Stimulated activated naive CD4-positive, alpha-beta T cell (primary cell): ENCODE results near the gene BANP.

ENCODE experiments used
- DNase-seq, 6 experiments: peaks; one replicate each; lab custom pipeline; 2025; lab: John Stamatoyannopoulos, UW

The BANP gene

DNA sequence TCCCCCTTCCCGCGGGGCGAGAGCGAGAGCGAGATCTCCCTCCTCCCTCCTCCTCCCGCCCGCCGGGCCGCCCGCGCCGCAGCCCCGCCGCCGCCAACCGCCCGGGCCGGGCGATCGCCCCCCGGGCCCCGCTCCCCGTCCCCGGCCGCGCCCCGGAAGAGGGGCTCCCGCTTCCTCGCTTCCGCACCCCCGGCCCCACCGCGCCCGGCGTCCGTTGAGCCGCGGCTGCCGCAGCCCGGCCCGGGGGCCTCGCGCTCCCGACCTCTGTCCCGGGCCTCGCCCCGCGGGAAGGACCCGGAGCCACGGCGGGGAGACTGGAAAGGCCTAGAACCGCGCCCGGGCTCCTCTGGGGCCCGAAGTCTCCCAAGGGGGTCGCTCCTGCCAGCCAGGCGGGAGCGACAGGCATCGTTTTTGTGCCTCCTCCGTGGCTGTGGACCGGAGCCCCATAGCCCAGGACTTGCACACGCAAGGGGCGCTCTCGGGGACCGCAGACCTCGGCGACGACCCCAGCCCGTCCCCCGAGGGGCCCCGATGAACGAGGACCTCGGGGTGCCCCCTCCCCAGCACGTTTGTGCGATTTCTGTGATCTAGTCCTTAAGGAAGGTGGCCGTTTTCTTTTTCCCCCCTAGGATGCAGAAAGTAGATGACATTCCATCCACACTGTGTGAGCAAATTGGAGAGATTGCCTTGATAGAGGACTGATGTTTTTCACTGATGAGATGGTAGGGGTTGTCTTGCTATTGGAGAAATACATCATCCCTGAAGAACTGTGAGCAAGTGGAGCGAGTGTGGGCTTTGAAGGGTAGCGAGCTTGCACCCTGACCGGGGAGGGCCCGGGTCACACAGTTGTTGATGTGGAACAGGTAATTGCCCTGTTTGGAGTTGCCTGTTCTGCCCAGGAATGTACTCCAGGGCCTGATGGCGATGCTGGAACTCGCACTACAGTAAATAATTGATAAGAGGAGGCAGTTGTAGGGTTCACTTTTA, 611 bp downstream of the BANP start:
- DNase-seq: no peak

DNA sequence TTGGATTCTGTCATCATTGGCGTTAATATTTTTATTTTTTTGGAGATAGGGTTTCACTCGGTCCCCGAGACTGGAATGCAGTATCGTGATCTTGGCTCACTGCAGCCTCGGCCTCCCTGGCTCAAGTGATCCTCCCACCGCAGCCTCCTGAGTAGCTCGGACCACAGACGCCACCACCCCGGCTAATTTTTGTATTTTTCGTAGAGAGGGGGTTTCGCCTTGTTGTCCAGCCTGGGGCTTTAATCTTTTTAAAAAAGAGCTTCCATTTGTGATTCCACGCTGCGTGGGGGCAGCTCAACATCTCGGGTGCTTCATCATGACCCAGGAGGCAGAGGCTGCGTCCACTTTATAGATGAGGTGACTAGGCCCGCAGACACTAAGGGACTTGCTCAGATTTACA, 1.5 kb downstream of the BANP start:
- DNase-seq: no peak

DNA sequence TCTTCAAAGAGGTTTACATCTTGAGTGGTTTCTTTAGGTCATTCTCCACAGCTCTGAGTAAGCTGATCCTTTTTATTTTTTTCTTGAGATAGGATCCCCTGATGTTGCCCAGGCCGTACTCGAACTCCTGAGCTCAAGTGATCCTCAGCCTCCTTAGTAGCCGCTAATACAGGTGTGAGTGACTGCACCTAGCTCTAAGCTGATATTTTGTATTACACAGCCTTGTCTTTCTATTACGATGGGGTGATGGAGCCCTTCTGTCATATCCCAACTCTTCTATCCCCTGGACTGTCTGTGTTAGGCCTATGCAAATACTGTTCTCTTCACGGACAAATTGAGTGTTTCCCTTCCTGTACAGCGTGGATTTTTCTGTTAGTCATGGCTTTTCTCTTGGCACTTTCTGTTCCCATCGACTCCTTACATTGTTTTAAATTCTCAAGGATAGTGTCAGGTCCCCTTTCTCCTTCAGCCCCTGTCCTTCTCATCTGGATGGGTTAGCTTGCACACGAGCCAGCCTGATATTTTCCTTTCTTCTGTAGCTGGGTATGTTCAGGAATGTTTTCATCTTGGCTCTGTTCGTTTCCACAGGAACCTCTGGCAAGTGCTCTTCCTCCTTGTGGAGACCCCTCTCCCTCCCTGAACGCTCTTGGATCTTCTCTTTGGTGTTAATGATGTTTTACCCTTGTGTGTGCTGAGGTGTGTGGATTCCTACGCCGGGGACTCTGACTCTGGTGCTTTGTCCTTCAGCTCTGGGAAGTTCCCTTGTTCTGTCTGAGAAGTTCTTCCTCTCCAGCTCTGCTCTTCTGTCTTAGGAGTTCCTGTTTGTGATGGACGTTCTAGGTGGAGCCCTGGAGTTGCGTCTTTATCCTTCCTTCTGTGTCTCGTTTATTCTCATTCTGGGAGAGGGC, 2.3 kb downstream of the BANP start:
- no peak for DNase-seq

DNA sequence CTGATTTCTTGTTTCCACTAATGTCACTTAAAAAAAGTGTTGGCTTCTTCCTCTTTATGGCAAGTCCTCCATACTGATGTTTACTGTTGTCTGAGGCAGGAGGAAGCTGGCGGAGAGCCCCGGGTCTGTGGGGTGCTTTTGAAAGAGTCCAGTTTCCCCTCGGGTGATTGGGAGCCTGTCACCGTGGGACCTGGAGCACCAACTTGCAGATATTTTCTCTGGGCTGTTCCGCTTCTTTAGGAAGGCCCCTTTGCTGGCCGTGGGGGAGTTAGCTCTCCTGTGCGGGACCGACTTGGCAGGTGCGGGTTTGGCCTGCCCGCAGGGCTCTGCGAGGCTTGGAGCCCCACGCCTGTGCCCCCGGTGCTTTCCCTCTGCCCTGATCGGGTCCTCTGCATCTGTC, 3.1 kb downstream of the BANP start:
- DNase-seq: no peak

DNA sequence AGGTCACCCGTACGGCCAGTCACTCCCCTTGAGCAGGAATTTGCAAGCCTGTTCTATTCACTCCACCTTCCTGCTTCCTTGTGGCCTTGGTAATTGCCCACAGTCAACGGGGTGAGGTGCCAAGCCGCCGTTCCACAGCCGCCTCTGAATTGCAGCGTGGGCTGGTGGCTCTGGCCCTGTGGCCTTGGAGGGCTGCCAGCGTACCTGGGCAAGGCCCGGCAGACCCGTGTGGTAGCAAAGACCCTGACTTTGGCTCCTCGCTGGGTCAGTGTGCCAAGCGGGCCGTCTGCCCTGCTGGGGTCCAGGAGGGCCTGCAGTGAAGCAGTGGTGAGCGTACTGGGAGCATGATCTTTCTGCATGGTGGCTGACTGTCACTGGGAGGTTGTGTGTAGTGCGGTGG, 3.6 kb downstream of the BANP start:
- DNase-seq: no peak

DNA sequence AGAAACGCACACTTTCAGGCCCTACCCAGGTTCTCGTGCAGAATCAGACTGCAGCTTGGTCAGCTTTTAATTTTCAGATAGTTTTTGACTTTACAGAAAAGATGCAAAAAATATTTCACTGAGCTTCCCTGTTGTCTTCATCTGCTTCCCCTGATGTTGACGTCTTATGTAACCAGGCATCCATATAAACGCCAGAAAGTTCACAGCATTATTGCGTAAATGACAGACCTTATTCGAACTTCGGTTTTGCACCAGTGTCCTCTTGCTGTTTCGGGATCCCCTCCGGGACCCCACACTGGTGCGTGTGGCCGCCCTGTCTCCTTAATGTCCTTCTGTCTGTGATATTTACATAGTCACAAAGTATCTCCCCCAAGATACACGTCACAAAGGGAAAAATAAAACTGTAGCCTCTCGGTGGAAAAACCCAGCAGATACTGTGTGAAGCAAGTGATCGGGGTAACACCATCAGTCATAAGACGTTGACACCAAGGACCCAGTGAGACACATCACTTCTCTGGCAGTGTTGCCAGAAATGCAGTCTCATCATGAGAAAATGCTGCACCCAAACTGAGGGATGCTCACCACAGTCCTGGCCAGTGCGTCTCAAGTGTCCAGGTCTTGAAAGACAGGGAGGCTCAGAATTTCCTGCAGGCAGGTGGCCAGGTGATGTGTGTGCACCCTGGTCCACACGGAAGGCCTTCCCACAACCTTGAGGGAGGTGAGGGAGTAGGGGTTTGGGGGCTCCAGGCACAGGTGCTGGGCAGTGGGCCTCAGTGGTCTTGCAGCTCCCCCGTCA, 4.3 kb downstream of the BANP start:
- no peak for DNase-seq

DNA sequence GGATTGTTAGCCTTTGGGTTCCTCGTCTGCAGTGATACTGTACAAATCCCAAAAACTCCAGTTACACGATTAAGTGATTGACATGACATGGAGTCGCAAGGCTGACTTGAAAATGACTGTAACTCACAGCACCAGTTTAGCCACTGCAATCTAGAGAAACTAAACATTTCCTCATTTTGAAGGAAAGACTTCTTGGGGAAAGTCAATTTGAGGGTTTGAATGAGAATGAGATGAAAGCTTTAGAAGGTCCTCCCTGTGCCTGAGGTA, 4.8 kb downstream of the BANP start:
- no peak for DNase-seq

DNA sequence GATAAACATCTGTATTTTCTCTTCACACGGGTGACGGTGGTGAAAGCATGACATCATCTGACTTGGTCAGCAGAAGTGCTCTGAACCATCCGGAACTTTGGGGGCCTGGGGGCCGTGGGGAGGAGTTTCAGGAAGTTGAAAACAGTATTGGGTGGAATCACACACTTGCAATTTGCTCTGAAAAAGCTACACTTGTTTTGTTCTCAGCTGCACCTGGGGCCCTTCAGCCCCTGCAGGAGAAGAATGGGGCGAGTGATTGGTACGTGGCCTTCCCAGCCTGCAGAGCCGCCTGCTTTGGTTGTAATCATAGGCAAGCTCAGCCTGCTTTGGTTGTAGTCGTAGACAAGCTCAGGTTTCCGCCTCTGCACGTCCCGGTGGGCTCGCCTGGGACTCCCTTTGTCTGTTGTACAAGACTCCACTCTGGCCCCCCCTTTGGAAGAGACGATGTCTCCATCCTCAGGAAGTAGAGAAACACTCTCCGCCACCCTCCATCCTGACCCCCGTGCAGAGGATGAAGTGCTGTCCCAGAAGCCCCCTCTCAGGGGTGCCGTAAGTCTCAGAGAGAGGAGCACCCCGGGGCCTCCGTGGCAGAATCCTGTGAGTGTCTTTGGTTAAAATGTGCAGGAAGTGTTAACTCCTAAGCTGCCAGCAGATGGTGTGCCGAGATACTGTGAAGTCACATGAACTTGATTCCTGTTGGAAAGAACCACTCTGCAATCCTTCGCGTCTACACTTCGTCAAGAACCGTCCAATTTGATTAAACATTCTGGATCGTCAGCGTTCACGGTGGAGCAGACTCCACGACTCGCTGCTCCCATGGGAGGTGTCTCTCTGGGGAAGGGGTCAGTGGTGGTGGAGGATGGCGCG, 5.4 kb downstream of the BANP start:
- DNase-seq: peak; percentile 65 to 81 (median 77)

DNA sequence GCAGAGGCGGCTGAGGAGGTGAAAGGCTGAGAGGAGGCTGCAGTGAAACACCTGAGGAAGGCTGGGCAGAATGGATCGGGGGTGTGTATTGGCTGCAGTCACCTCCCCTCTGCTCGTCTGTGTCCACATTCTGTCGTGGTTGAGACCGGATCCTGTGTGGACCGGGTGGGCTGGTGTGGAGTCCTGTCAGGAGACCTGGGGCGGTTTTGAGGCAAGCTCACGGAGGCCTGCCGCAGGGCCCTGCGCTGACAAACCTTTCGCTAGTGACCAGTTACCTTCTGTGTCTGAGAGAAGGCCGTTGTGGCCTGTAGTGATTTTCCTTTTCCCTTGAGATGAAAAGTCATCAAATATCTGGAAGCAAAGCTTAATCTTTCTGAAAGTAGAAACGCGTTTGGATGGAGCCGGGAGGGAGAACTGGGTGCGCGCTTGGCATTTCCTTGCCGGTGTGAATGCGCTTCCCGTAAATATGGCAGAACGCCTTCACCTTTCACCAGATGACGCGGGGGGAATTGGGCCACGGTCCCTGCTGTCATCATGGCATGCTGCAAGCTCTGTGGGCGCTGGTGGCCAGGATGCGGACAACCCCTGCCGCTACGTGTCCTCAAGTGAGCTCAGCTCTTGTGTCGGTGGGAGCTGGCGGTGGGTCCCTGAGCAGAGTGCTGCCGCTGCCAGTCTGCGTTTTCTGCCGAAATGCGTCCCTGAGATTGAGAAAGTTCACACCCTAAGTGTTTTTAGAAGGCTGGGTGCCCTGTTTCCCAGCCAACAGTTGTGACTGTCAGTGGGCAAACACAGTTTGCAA, 6.3 kb downstream of the BANP start:
- DNase-seq: no peak

DNA sequence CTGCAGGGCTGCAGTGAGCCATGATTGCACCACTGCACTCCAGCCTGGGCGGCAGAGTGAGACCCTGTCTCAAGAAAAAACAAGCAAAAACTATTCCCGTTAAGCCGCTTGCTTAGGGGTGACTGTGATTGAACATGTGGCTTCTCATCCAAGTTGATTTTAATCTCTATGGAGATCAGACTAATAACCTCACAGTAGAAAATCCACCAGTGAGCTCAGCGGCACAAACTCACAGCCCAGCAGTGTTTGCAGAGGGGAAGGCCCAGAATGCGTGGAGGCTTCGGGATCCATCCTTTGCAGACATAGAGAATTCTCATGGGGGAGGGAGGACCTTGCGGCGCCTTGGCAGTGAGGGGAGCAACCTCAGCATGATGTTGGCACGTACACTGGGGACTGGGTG, 7.4 kb downstream of the BANP start:
- DNase-seq: no peak

DNA sequence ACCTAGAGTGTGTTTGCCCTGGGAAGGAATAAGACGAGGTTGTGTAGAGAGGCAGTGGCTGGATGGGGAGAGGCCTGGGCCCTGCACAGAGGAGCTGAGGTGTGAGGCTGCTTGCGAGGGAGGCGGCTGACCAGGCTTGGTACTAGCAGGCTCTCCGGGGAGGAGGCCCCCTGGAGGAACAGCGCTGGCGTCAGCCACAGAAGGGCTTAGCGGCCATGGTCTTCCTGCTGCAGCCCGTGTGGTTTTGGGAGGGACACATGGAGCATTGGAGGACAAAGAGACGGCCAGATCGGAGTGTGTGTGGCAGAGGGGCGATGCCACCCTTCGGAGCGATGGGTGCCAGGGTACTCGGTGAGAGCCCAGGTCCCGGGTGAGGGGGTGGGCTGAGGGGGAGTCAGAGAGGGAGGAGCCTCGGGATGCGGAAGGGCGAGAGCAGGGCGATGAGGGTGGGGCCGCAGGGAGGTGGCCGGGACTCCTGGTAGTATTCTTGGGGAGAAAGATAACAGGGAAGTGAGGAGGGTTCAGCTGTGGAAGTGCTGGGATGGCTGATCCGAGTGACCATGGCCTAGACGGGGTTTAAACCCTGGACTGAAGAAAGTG, 8.3 kb downstream of the BANP start:
- DNase-seq: no peak

DNA sequence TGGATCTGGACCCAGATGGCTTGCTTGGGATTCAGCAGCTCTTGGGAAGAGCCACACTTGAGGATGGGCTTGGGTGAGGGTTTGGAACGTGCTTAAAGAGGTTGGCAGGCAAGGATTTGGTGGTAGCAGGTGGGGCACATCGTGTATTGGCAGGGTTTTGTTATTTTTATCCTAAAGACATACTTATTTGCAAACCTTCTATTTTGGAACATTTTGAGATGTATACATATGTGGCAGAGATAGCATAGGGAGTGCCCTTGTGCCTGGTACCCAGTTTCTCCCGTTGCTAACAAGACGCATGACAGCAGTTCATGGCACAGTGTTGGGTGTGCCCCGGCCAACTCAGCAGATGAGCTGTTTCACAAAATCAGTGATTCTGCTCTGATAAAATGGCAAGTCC, 9.1 kb downstream of the BANP start:
- DNase-seq: no peak

DNA sequence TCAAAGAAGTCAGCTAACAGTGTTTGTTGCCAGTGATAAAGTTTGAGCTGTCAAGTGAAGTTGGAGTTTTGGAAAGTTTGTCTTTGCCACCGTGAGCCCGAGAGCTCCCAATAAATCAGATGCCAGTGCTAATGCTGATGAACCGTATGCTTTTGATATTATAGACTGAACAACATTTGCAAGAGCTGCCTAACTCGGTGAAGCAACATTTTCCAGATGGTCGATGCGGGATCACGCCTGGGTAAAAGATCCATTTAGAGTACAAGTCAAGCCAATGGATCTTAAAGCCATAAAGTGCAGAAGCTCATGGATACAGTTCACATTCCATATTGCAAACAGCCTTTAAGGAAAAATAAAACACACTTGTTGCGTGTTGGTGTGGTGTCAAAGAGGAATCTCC, 9.6 kb downstream of the BANP start:
- DNase-seq: no peak

DNA sequence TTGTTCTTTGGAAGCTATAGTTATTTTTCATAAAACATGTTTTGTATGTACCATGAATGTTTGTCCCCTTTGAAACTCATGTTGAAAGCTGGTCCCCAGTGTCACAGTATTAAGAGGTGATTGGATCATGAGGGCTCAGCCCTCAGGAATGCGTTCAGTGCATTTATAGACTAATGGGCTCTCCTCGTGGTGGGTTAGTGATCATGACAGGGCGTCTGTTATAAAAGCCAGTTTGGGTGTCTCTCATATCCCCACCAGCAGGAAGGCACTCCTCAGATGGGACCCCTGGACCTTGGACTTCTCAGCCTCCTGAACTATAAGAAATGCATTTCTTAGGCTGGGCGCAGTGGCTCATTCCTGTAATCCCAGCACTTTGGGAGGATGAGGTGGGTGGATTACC, 10.4 kb downstream of the BANP start:
- DNase-seq: no peak

DNA sequence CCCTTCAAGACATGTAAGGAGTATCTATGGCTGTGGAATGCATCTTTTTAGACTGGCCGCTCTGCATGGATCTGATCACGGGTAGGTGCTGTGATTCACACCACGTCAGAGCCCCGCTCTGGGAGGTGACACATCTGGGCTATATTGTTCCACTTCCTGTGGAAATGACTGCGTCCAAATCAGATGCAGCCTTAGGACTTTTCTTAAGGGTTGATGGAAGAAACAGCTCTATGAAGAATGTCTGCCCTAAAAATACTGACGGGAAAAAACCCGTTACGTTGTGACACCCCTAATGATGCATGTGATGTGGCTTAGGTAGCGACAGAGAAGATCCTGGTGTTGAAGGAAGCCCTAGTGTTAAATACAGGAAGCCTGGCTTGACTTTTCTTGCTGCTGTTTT, 12.2 kb downstream of the BANP start:
- peak; percentile 28 to 51 (median 36) for DNase-seq

DNA sequence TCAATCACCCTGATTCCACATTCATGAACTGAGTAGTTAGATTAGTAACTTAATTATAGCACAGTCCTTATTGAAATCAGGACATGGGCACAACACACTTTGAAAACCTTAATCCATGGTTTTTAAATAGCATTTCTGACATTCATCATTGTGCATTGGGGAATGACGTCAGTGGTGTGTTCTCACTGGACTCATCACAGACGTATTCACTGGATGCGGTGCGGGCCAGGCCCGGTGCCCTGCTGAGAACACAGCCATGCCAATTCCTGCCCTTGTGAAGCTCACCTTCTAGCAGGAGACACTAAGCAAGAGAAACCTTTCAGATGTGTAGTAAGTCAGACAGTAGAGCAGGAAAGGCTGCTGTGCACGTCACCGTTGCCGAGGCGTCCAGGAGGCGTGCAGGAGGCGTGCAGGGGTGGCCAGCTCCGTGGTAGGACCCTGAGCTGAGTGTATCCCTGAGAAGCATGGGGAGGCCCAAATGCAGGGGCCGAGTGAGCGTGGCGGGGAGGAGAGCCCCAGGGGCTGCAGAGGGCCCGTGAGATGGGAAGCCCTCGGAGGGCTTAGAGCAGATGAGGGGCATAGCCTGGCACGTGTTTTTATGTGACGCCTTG, 12.9 kb downstream of the BANP start:
- no peak for DNase-seq

DNA sequence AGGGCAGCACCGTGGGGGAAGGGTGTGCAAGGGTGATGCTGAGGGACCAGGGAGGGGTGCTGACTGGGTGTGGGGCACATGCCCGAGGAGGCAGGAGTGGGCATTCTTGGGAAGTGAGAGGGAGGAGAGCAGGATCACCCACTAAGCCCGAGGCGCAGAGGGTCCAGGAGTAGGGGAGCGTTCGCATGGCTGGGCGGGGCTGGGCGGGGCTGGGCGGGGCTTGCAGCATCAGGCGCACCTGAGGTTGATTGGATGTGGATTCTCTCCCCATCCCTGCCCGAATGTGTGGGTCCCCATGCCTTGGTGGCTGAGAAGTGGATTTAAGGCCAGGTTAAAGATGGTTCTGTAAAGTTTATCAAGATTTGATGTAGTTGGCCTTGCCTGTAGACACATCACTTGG, 14.2 kb downstream of the BANP start:
- no peak for DNase-seq

DNA sequence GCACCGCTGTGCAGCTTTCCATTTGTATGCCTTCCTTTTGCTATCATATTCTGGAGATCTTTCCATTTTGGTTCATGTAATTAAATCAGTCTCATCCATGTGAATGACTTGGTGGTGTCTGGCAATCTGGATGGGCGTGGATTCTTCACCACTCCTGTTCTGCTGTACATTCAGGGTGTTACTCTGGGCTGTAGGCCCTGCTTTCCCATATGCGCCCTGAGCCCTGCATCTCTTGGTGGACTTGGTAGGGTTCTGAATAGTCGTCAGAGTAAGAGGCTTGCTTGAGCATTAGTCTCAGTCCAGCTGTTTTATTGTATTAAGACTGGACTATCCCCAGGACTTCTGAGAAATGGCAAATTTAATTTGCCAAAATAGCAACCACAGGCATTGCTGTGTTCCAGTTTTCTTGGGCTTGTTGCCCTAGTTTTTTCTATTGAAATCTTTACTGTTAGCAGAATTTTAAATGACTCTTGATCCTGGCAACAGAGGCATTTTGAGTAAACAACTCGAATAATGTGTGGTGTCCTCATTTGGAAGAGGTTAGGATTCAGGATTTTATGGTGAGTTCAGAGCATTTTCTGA, 14.9 kb downstream of the BANP start:
- DNase-seq: no peak

DNA sequence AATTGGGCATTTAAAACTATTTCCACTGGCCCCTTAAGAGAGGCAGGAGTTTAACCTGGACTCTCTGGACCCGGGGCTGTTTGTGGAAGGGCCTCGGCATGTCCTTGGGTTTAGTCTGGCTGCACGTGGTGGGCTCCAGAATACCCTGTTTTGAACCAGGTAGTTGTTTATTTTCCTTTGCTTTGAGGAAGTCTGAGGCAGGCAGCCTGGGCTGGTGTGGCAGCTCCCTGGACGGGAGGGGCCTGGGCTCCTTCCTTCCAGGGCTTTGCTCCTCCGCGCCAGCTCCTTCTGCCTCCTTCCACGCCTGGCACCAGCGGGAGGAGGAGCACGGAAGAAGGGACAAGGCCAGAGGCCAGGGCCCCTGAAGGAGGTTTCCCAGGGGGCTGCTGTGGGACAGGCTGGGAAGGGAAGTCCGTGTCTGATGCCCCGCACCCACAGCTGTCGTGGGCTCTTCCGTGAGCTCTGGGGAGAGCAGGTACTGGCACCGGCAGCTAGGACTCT, 15.5 kb downstream of the BANP start:
- no peak for DNase-seq
